ENCODE results near the gene SCYGR4.

Gene SCYGR4, protein sequence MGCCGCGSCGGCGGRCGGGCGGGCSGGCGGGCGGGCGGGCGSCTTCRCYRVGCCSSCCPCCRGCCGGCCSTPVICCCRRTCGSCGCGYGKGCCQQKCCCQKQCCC

DNA sequence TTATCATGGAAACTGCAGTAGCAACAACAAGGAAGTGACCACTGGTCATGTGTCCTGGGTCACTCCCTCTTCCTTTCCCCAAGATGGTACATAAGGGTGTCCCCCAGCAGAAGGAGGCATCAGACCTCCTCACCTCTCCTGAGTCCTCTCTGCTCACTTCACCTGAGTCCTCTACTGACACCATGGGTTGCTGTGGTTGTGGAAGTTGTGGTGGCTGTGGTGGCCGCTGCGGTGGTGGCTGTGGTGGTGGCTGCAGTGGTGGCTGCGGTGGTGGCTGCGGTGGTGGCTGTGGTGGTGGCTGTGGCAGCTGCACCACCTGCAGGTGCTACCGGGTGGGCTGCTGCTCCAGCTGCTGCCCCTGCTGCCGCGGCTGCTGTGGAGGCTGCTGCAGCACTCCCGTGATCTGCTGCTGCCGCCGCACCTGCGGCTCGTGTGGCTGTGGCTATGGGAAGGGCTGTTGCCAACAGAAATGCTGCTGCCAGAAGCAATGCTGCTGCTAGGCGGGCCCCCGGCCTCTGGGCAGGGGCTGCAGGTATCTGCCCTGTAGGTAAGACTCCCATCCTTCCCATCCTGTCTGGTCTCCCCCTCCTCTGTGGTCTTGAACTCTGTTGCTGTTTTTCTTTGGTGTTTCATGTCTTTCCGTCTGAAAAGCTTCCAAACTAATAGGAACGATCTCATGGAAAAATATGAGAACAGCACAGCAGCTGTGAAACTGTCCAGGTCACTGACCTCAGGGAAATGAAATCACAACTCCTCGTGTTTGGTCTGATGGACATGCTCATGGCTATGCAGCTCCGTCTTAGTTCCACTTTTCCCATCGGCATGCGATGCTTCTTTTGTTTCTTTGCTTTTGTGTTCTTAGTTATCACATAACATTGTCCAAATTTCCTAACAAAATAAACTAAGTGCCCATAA is at the start of gene SCYGR4:
SCYGR4 (plus strand) TSS at position 183 of the 915 bp plus-strand sequence; CDS start at position 183, 0 bp downstream.
- no peak within 1 kb of the TSS for H3K27ac ChIP-seq (ENCODE audit: low read length)
- H3K4me1 ChIP-seq (ENCODE audit: control insufficient read depth in 1 of 2, insufficient read depth in 2 of 2, low read length in 2 of 2): peaks cover 0 to 6% of the 10 kb centered on the region in 2 donors
- no peaks in the 10 kb centered on the region for H3K36me3 ChIP-seq (ENCODE audit: control insufficient read depth in 1 of 2, insufficient read depth in 2 of 2, low read length in 2 of 2)
- H3K9me3 ChIP-seq (ENCODE audit: control insufficient read depth in 1 of 2, low read length in 2 of 2): peaks cover 0 to 2% of the 10 kb centered on the region in 2 donors
- no peaks in the 10 kb centered on the region for H3K27me3 ChIP-seq (ENCODE audit: low read depth, low read length)
- H3K4me3 ChIP-seq (ENCODE audit: low read depth in 1 of 2, low read length in 2 of 2): no peak within 1 kb of the TSS

DNA sequence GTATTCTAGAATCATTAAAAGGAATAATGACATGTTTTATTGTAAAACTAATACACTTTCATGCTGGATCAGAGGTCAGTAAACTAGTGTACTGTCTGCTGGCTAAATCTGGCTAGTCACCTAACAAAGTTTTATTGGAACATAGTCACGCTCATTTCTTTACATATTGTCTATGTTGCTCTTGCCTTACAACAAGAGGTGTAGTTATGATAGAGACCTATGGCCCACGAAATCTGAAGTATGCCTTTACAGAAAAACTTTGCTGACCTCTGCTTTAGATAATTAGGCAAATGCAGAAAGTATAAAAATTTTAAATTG is 48.5 kb upstream of the SCYGR4 start:
- H3K27ac ChIP-seq (ENCODE audit: low read length): no peak overlapping the region
- no peaks in the 10 kb centered on the region for H3K36me3 ChIP-seq (ENCODE audit: control insufficient read depth in 1 of 2, insufficient read depth in 2 of 2, low read length in 2 of 2)
- H3K4me3 ChIP-seq (ENCODE audit: low read depth in 1 of 2, low read length in 2 of 2): no peak overlapping the region
- H3K9me3 ChIP-seq (ENCODE audit: control insufficient read depth in 1 of 2, low read length in 2 of 2): no peaks in the 10 kb centered on the region
- no peaks in the 10 kb centered on the region for H3K27me3 ChIP-seq (ENCODE audit: low read depth, low read length)
- H3K4me1 ChIP-seq (ENCODE audit: control insufficient read depth in 1 of 2, insufficient read depth in 2 of 2, low read length in 2 of 2): no peaks in the 10 kb centered on the region

DNA sequence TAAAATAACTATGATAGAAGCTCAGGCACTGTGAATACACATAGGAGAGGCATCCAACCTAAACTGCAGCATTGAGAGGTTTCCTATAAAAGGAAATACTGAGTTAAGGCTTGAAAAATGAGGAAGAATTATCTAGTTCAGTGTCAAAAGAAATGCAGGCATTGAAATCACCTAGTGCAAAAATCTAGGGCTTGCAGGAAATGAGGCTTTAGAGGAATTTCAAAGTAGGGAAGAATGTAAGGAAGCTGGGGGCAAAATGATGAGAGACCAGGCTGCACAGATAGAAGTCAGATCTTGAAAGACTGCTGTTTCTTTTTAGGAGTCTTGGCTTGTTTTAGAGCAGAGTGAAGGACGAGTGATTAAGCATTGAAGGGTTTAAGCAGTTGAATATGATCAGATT is 46.7 kb upstream of the SCYGR4 start:
- Histone ChIP-seq H3K27ac (ENCODE audit: low read length) (no peak overlapping the region), H3K4me3 (ENCODE audit: low read depth in 1 of 2, low read length in 2 of 2) (no peak overlapping the region), H3K36me3 (ENCODE audit: control insufficient read depth in 1 of 2, insufficient read depth in 2 of 2, low read length in 2 of 2) (no peaks in the 10 kb centered on the region), H3K4me1 (ENCODE audit: control insufficient read depth in 1 of 2, insufficient read depth in 2 of 2, low read length in 2 of 2) (no peaks in the 10 kb centered on the region), H3K9me3 (ENCODE audit: control insufficient read depth in 1 of 2, low read length in 2 of 2) (no peaks in the 10 kb centered on the region), H3K27me3 (ENCODE audit: low read depth, low read length) (no peaks in the 10 kb centered on the region)

DNA sequence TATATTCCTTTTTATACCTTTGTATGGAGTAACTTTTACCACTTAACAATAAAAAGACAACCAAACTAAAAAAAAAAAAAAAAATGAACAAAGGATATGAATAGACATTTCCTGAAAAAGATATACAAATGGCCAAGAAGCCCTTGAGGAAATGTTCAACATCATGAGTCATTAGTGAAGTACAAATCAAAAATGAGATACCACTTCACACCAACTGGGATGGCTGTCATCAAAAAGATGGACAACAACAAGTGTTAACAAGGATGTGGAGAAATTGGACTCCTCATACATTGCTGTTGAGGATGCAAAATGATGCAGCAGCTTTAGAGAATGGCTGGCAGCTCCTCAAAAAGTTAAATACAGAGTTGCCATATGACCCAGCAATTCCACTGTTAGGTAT is 41.2 kb upstream of the SCYGR4 start:
- Histone ChIP-seq H3K9me3 (ENCODE audit: control insufficient read depth in 1 of 2, low read length in 2 of 2) (no peaks in the 10 kb centered on the region), H3K4me1 (ENCODE audit: control insufficient read depth in 1 of 2, insufficient read depth in 2 of 2, low read length in 2 of 2) (no peaks in the 10 kb centered on the region), H3K27me3 (ENCODE audit: low read depth, low read length) (no peaks in the 10 kb centered on the region), H3K4me3 (ENCODE audit: low read depth in 1 of 2, low read length in 2 of 2) (no peak overlapping the region), H3K27ac (ENCODE audit: low read length) (no peak overlapping the region), H3K36me3 (ENCODE audit: control insufficient read depth in 1 of 2, insufficient read depth in 2 of 2, low read length in 2 of 2) (no peaks in the 10 kb centered on the region)

DNA sequence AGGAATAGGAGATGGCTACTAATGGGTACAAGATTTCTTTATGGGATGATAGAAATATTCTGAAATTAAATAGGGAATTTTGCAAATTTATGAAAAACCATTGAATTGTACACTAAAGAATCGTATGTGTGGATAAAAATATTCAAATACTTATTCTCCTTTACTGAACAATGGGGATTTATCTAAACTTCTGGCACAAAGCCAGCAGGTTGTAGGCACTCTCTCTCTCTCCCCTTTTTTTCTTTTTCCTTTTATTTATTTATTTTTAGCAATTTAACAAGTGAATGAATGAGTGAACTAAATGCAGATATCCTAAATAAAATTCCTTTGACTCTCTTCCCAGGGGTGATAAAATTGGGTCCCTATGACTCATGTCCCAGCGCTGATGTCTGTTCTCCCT is 40.5 kb upstream of the SCYGR4 start:
- H3K27ac ChIP-seq (ENCODE audit: low read length): no peak overlapping the region
- no peaks in the 10 kb centered on the region for H3K9me3 ChIP-seq (ENCODE audit: control insufficient read depth in 1 of 2, low read length in 2 of 2)
- no peaks in the 10 kb centered on the region for H3K36me3 ChIP-seq (ENCODE audit: control insufficient read depth in 1 of 2, insufficient read depth in 2 of 2, low read length in 2 of 2)
- H3K4me1 ChIP-seq (ENCODE audit: control insufficient read depth in 1 of 2, insufficient read depth in 2 of 2, low read length in 2 of 2): no peaks in the 10 kb centered on the region
- H3K27me3 ChIP-seq (ENCODE audit: low read depth, low read length): no peaks in the 10 kb centered on the region
- H3K4me3 ChIP-seq (ENCODE audit: low read depth in 1 of 2, low read length in 2 of 2): no peak overlapping the region

DNA sequence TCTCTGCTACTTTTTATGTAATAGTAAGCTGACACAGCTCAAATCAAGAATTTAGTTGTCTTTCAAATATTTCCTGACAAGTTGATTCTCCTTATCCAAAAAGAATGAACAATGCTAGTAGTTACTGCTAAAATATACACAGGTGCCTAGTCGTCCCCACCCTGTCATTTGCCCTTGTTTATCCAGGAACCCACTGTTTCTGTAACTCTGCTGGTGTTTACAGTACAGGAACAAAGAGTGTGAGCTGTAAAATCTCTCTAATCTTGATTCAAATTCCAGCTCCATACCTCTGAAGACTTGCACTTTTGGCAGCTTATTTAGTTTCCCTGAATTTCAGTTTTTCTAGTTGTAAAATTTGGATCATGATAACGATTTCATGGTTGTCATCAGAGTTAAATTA is 39.7 kb upstream of the SCYGR4 start:
- no peaks in the 10 kb centered on the region for H3K36me3 ChIP-seq (ENCODE audit: control insufficient read depth in 1 of 2, insufficient read depth in 2 of 2, low read length in 2 of 2)
- no peak overlapping the region for H3K4me3 ChIP-seq (ENCODE audit: low read depth in 1 of 2, low read length in 2 of 2)
- H3K9me3 ChIP-seq (ENCODE audit: control insufficient read depth in 1 of 2, low read length in 2 of 2): peaks cover 2 to 6% of the 10 kb centered on the region in 2 donors
- no peak overlapping the region for H3K27ac ChIP-seq (ENCODE audit: low read length)
- H3K4me1 ChIP-seq (ENCODE audit: control insufficient read depth in 1 of 2, insufficient read depth in 2 of 2, low read length in 2 of 2): no peaks in the 10 kb centered on the region
- no peaks in the 10 kb centered on the region for H3K27me3 ChIP-seq (ENCODE audit: low read depth, low read length)

DNA sequence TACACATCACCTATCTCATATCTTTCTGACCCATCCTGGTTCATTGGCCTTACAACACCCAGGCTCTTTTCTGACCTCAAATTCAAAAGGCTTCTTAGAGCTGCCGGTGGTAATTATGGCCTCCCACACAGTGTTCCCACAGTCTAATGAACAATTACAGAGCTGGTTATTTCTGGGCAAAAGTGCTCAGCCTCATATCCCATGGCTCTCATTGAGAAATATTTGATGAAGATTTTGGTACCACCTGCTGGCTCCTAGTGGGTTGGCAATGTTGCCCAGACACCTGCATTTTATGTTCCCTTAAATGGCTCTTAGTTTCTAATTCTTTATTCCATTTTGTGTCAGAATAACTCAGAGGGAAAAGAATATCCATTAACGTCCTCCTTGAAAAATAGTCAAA is 38.7 kb upstream of the SCYGR4 start:
- no peak overlapping the region for H3K27ac ChIP-seq (ENCODE audit: low read length)
- no peak overlapping the region for H3K4me3 ChIP-seq (ENCODE audit: low read depth in 1 of 2, low read length in 2 of 2)
- H3K4me1 ChIP-seq (ENCODE audit: control insufficient read depth in 1 of 2, insufficient read depth in 2 of 2, low read length in 2 of 2): no peaks in the 10 kb centered on the region
- H3K9me3 ChIP-seq (ENCODE audit: control insufficient read depth in 1 of 2, low read length in 2 of 2): peaks cover 6 to 15% of the 10 kb centered on the region in 2 donors
- no peaks in the 10 kb centered on the region for H3K36me3 ChIP-seq (ENCODE audit: control insufficient read depth in 1 of 2, insufficient read depth in 2 of 2, low read length in 2 of 2)
- H3K27me3 ChIP-seq (ENCODE audit: low read depth, low read length): no peaks in the 10 kb centered on the region

DNA sequence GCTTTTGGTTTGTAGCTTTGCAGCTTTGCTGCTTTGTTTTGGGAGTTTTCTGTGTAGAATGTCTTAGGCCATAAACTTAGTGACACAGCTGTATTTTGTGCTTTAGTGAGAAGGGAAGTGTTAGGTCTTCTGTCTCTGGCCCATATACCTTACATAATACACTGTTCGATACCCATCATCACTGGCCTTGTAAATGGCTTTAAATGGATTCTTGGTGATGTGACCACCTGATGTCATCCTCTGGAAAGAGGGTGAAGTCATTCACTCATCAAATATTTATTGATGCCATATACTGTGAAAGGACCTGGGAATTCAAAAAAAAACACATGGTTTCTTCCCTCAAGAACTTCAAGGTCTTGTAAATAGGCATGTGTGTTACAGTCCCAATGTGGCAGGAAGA is 37.5 kb upstream of the SCYGR4 start:
- H3K27ac ChIP-seq (ENCODE audit: low read length): no peak overlapping the region
- H3K4me3 ChIP-seq (ENCODE audit: low read depth in 1 of 2, low read length in 2 of 2): no peak overlapping the region

DNA sequence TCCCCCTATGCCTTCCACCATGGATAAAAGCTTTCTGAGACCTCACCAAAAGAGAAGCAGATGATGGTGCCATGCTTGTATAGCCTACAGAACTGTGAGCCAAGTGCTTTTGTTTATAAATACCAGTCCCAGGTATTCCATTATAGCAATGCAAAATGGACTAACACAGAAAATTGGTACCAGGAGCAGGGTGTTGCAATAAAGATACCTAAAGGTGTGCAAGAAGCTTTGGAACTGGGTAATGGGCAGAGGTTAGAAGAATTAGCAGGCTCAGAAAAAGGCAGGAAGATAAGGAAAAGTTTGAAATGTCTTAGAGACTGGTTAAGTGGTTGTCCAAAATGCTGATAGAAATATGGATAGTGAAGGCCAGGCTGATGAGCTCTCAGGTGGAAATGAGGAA is 34.9 kb upstream of the SCYGR4 start:
- Histone ChIP-seq H3K36me3 (ENCODE audit: control insufficient read depth in 1 of 2, insufficient read depth in 2 of 2, low read length in 2 of 2) (no peaks in the 10 kb centered on the region), H3K9me3 (ENCODE audit: control insufficient read depth in 1 of 2, low read length in 2 of 2) (peaks cover 6 to 15% of the 10 kb centered on the region in 2 donors), H3K4me3 (ENCODE audit: low read depth in 1 of 2, low read length in 2 of 2) (no peak overlapping the region), H3K27ac (ENCODE audit: low read length) (no peak overlapping the region), H3K27me3 (ENCODE audit: low read depth, low read length) (no peaks in the 10 kb centered on the region), H3K4me1 (ENCODE audit: control insufficient read depth in 1 of 2, insufficient read depth in 2 of 2, low read length in 2 of 2) (no peaks in the 10 kb centered on the region)

More for the DNA sequence above, 37.5 kb upstream of the SCYGR4 start:
- no peaks in the 10 kb centered on the region for H3K4me1 ChIP-seq (ENCODE audit: control insufficient read depth in 1 of 2, insufficient read depth in 2 of 2, low read length in 2 of 2)
- H3K9me3 ChIP-seq (ENCODE audit: control insufficient read depth in 1 of 2, low read length in 2 of 2): peaks cover 6 to 15% of the 10 kb centered on the region in 2 donors
- H3K27me3 ChIP-seq (ENCODE audit: low read depth, low read length): no peaks in the 10 kb centered on the region
- no peaks in the 10 kb centered on the region for H3K36me3 ChIP-seq (ENCODE audit: control insufficient read depth in 1 of 2, insufficient read depth in 2 of 2, low read length in 2 of 2)

DNA sequence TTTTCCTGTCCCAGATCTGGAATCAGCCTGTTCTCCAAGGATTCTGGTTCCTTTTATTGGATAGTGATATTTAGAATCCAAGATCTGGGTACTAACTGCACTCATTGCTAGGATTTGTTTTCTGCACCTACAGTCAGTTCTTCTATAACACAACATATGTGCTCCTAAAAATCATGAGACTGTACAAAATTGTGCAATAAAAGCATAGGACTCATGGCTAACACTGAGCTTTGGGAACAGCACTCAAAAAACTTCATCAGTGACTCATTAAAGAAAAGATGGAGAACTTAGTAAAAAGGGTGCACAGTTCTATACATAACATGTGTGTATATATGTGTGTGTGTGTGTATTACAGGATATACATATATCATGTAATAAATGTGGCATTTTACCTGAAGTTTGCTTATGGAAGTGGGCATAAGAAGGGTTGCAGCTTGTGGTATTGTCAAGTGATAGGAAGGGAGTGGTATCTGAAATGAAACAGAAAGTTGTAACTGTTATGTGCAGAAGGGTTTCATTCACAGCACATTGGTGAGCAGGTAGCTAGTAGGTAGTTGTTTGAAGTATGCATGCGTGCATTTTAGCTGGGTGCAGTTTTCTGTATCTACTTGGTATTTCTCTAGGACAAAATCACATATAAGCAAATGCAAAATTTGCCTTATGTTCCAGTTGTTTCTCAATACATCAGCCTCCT is 24.5 kb upstream of the SCYGR4 start:
- Histone ChIP-seq H3K4me1 (ENCODE audit: control insufficient read depth in 1 of 2, insufficient read depth in 2 of 2, low read length in 2 of 2) (no peaks in the 10 kb centered on the region), H3K27ac (ENCODE audit: low read length) (no peak overlapping the region)

DNA sequence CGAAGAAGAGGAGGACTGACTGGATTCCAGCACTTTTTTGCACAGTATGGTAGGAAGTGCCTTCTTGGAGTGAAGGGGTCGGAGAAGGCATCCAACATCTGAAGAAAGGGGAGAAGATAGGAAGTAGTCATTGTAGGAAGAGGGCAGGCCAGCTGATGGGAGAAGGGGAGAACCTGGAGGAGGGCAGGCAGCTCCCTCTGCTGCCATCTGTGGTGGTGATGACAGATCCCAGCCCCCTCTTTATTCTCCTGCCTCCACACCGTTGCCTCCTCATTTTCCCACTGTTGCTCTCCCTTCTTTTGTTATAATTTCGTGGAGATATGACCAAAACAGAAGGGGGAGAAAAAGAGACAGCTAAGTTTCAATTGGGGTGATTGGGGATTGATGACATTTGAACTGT is 21.5 kb upstream of the SCYGR4 start:
- Histone ChIP-seq H3K4me1 (ENCODE audit: control insufficient read depth in 1 of 2, insufficient read depth in 2 of 2, low read length in 2 of 2) (no peaks in the 10 kb centered on the region), H3K36me3 (ENCODE audit: control insufficient read depth in 1 of 2, insufficient read depth in 2 of 2, low read length in 2 of 2) (no peaks in the 10 kb centered on the region), H3K4me3 (ENCODE audit: low read depth in 1 of 2, low read length in 2 of 2) (no peak overlapping the region), H3K27ac (ENCODE audit: low read length) (no peak overlapping the region), H3K9me3 (ENCODE audit: control insufficient read depth in 1 of 2, low read length in 2 of 2) (no peaks in the 10 kb centered on the region), H3K27me3 (ENCODE audit: low read depth, low read length) (no peaks in the 10 kb centered on the region)

More for the DNA sequence above, 24.5 kb upstream of the SCYGR4 start:
- H3K27me3 ChIP-seq (ENCODE audit: low read depth, low read length): no peaks in the 10 kb centered on the region
- H3K36me3 ChIP-seq (ENCODE audit: control insufficient read depth in 1 of 2, insufficient read depth in 2 of 2, low read length in 2 of 2): no peaks in the 10 kb centered on the region
- peaks cover 0 to 2% of the 10 kb centered on the region in 2 donors for H3K9me3 ChIP-seq (ENCODE audit: control insufficient read depth in 1 of 2, low read length in 2 of 2)
- no peak overlapping the region for H3K4me3 ChIP-seq (ENCODE audit: low read depth in 1 of 2, low read length in 2 of 2)
